Measurements from ENCODE around the gene PPFIA4. TPM values are rescaled to one million over a fixed set of nuclear protein-coding genes. Genes with fewer than 3 reads are reported as not detected.

Gene PPFIA4
- total RNA-seq, 6 experiments from 2014 or later = 0.37 to 1.3 (median 0.58) TPM

- Mint-ChIP-seq H3K27ac (no peak overlapping the region), H3K27me3 (ENCODE audit: insufficient read depth) (peaks cover 45% of the 10 kb centered on the region), H3K9me3 (no peaks in the 10 kb centered on the region), H3K4me1 (ENCODE audit: low read depth) (peaks cover 7% of the 10 kb centered on the region; the same call in 1 of the 2 replicates), H3K36me3 (ENCODE audit: low read depth) (no peaks in the 10 kb centered on the region), H3K4me3 (no peak overlapping the region)
- TF ChIP-seq, protein P1, sequence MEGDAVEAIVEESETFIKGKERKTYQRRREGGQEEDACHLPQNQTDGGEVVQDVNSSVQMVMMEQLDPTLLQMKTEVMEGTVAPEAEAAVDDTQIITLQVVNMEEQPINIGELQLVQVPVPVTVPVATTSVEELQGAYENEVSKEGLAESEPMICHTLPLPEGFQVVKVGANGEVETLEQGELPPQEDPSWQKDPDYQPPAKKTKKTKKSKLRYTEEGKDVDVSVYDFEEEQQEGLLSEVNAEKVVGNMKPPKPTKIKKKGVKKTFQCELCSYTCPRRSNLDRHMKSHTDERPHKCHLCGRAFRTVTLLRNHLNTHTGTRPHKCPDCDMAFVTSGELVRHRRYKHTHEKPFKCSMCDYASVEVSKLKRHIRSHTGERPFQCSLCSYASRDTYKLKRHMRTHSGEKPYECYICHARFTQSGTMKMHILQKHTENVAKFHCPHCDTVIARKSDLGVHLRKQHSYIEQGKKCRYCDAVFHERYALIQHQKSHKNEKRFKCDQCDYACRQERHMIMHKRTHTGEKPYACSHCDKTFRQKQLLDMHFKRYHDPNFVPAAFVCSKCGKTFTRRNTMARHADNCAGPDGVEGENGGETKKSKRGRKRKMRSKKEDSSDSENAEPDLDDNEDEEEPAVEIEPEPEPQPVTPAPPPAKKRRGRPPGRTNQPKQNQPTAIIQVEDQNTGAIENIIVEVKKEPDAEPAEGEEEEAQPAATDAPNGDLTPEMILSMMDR (IDR thresholded peaks at IDR 0.05) = no peak
- DNase-seq = no peak
These were observed 49.8 kb downstream of the PPFIA4 start for GRCh38 chr1:203076031-203076511.

DNA sequence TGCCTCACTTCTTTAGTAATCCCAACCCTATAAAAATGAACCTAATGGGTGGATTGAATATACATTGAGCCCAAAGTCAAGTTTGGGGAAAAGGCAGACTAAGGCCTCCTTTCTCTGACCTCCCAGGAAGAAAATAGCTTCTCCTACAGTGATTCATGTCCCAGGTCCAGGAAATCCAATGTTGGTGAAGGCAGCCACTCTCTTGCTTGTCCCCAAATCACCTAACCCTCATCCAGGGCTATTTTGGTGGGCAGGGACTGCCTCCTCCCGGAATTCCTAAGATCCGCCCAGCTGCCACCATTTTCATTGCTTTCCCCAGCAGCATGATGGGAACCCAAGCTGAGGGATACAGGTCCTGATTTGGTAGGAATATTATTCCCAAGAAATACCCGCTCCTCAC, 51.1 kb downstream of the PPFIA4 start:
- H3K9me3 Mint-ChIP-seq = no peaks in the 10 kb centered on the region
- H3K4me1 Mint-ChIP-seq (ENCODE audit: low read depth) = peaks cover 7% of the 10 kb centered on the region; the same call in 1 of the 2 replicates
- TF ChIP-seq, protein P1 (IDR thresholded peaks at IDR 0.05) = no peak
- H3K27me3 Mint-ChIP-seq (ENCODE audit: insufficient read depth) = peaks cover 52% of the 10 kb centered on the region
- no peak overlapping the region for H3K27ac Mint-ChIP-seq
- H3K4me3 Mint-ChIP-seq = no peak overlapping the region
- no peaks in the 10 kb centered on the region for H3K36me3 Mint-ChIP-seq (ENCODE audit: low read depth)
- DNase-seq = no peak

DNA sequence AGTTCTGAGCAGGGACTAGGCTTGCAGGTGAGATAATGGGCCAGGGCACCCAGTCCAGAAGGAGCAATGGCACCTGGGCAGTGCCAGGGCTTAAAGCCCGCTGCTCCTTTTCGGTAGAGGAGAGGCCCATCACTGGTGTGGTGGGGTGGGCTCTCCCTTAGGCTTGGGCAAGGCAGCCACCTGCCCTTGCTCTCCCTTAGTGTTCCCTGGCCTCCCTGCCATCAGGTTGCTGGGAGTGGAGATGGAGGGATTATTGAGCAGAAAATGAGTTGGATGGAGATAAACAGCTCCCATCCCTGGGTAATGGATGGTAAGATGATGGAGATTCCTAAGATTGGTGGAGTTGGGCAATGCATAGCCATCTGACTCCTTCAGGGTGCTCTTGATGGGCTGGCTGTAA, 51.7 kb downstream of the PPFIA4 start:
- Mint-ChIP-seq H3K4me1 (ENCODE audit: low read depth) (peaks cover 2% of the 10 kb centered on the region; the same call in 1 of the 2 replicates), H3K27ac (no peak overlapping the region), H3K9me3 (no peaks in the 10 kb centered on the region), H3K36me3 (ENCODE audit: low read depth) (no peaks in the 10 kb centered on the region), H3K27me3 (ENCODE audit: insufficient read depth) (peaks cover 54% of the 10 kb centered on the region), H3K4me3 (no peak overlapping the region)
- TF ChIP-seq, protein P1 (IDR thresholded peaks at IDR 0.05) = no peak
- no peak for DNase-seq

DNA sequence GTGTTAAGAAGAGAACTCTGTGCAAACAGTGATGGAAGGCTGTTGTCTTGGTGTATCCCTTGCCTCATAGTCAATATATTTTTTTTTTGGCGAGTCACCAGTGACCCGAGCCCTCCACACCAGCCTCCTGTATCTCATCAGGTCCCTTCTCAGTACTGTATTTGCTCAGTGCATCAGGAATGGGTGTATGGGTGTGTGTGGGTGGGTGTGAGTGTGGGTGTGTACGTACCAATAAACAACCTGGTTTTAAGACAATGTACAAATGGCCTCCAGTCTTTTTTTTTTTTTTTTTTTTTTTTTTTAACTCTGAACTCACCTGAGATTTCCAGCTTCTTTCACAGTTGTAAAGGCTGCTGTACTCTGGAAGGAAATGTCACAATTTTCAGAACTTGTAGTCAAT, 52.2 kb downstream of the PPFIA4 start:
- Mint-ChIP-seq H3K27ac (no peak overlapping the region), H3K4me1 (ENCODE audit: low read depth) (no peaks in the 10 kb centered on the region), H3K9me3 (no peaks in the 10 kb centered on the region), H3K4me3 (no peak overlapping the region), H3K36me3 (ENCODE audit: low read depth) (no peaks in the 10 kb centered on the region), H3K27me3 (ENCODE audit: insufficient read depth) (peaks cover 54% of the 10 kb centered on the region)
- no peak for DNase-seq
- TF ChIP-seq, protein P1 (IDR thresholded peaks at IDR 0.05) = no peak

GRCh38 chr1:203080456-203080855, 54.2 kb downstream of the PPFIA4 start:
- H3K27ac Mint-ChIP-seq = no peak overlapping the region
- no peaks in the 10 kb centered on the region for H3K9me3 Mint-ChIP-seq
- no peak overlapping the region for H3K4me3 Mint-ChIP-seq
- no peaks in the 10 kb centered on the region for H3K36me3 Mint-ChIP-seq (ENCODE audit: low read depth)
- TF ChIP-seq, protein P1 (IDR thresholded peaks at IDR 0.05) = no peak
- no peaks in the 10 kb centered on the region for H3K4me1 Mint-ChIP-seq (ENCODE audit: low read depth)
- H3K27me3 Mint-ChIP-seq (ENCODE audit: insufficient read depth) = peaks cover 39% of the 10 kb centered on the region
- DNase-seq = no peak

Measured in HFFc6 (cell line).